Measurements from ENCODE around the gene PARD3B.

PARD3B gene

GRCh38 chr2:205128726-205129125 is 583.5 kb downstream of the PARD3B start:
- DNase-seq (ENCODE audit: low spot score): no peak
- in situ Hi-C loops (cut with MboI; ENCODE audit: low sequenced_read_pairs, unreplicated experiment): no loop called here
- no peak for TF ChIP-seq CTCF (IDR thresholded peaks at IDR 0.05; ENCODE audit: borderline replicate concordance, control extremely low read depth, extremely low read depth, insufficient read depth, missing control alignments)

- no peak for DNase-seq (ENCODE audit: low spot score)
- TF ChIP-seq CTCF (IDR thresholded peaks at IDR 0.05; ENCODE audit: borderline replicate concordance, control extremely low read depth, extremely low read depth, insufficient read depth, missing control alignments): no peak
- in situ Hi-C loops (cut with MboI; ENCODE audit: low sequenced_read_pairs, unreplicated experiment): no loop called here
Observed at GRCh38 chr2:205129531-205129930, 584.3 kb downstream of the PARD3B start.

- no peak for TF ChIP-seq CTCF (IDR thresholded peaks at IDR 0.05; ENCODE audit: borderline replicate concordance, control extremely low read depth, extremely low read depth, insufficient read depth, missing control alignments)
- in situ Hi-C loops (cut with MboI; ENCODE audit: low sequenced_read_pairs, unreplicated experiment): no loop called here
- no peak for DNase-seq (ENCODE audit: low spot score)
Observed at GRCh38 chr2:205130111-205130829, 585.0 kb downstream of the PARD3B start.

GRCh38 chr2:205133544-205133943 is 588.3 kb downstream of the PARD3B start:
- in situ Hi-C loops (cut with MboI; ENCODE audit: low sequenced_read_pairs, unreplicated experiment): no loop called here
- TF ChIP-seq CTCF (IDR thresholded peaks at IDR 0.05; ENCODE audit: borderline replicate concordance, control extremely low read depth, extremely low read depth, insufficient read depth, missing control alignments): no peak
- DNase-seq (ENCODE audit: low spot score): no peak

GRCh38 chr2:205138735-205139134 is 593.5 kb downstream of the PARD3B start:
- no peak for DNase-seq (ENCODE audit: low spot score)
- TF ChIP-seq CTCF (IDR thresholded peaks at IDR 0.05; ENCODE audit: borderline replicate concordance, control extremely low read depth, extremely low read depth, insufficient read depth, missing control alignments): no peak
- in situ Hi-C loops (cut with MboI; ENCODE audit: low sequenced_read_pairs, unreplicated experiment): no loop called here

GRCh38 chr2:205139822-205140463 is 594.7 kb downstream of the PARD3B start:
- in situ Hi-C loops (cut with MboI; ENCODE audit: low sequenced_read_pairs, unreplicated experiment): no loop called here
- DNase-seq (ENCODE audit: low spot score): no peak

More at GRCh38 chr2:205139822-205140463, 594.7 kb downstream of the PARD3B start:
- TF ChIP-seq CTCF (IDR thresholded peaks at IDR 0.05; ENCODE audit: borderline replicate concordance, control extremely low read depth, extremely low read depth, insufficient read depth, missing control alignments): no peak

Data from GM13976 (cell line).